ENCODE results near the gene ALDH2. TPM values are rescaled to one million over a fixed set of nuclear protein-coding genes. Genes with fewer than 3 reads are reported as not detected.

Gene ALDH2
- polyA plus RNA-seq, 1 of the 3 experiments (the other 2 are of a cell fraction): 67.5 TPM

GRCh38 chr12:111864913-111865312 is 98.2 kb downstream of the ALDH2 start:
- Histone ChIP-seq H3K27ac (ENCODE audit: low read depth in 2 of 2, low read length in 1 of 2) (no peak overlapping the region), H3K36me3 (replicated peaks in 1 of 2; ENCODE audit: control insufficient read depth in 1 of 2, insufficient read depth in 2 of 2, low read length in 1 of 2) (peaks cover 24 to 36% of the 10 kb centered on the region in 2 experiments), H3K4me2 (no peak overlapping the region), H3K4me3 (ENCODE audit: low read depth in 2 of 2, low read length in 1 of 2) (no peak overlapping the region), H4K20me1 (ENCODE audit: insufficient read depth) (0 out of 2 replicates have a peak, but pooled peaks cover 11% of the 10 kb centered on the region), H2AFZ (ENCODE audit: low read depth) (no peak overlapping the region), H3K9me3 (no peaks in the 10 kb centered on the region), H3K4me1 (ENCODE audit: control insufficient read depth in 1 of 2, insufficient read depth in 2 of 2, low read depth in 1 of 2, low read length in 1 of 2) (no peaks in the 10 kb centered on the region), H3K9me2 (no peaks in the 10 kb centered on the region), H3K27me3 (ENCODE audit: insufficient read depth) (no peaks in the 10 kb centered on the region), H3K9ac (no peak overlapping the region), H3K79me2 (ENCODE audit: insufficient read depth) (peaks cover 55% of the 10 kb centered on the region), H3F3A (replicated peaks; ENCODE audit: insufficient read depth) (no peaks in the 10 kb centered on the region)
- TF ChIP-seq FOXM1 (IDR thresholded peaks at IDR 0.05; ENCODE audit: low read depth) (no peak), MXI1 (IDR thresholded peaks at IDR 0.05; ENCODE audit: low read depth, low read length) (no peak), YY1 (IDR thresholded peaks at IDR 0.05; ENCODE audit: low read depth) (no peak), RCOR1 (IDR thresholded peaks at IDR 0.05; ENCODE audit: low read length) (no peak), REST (IDR thresholded peaks at IDR 0.05; ENCODE audit: low read depth, low read length) (no peak), RFX5 (IDR thresholded peaks at IDR 0.05; ENCODE audit: low read length) (no peak), USF1 (IDR thresholded peaks at IDR 0.05; ENCODE audit: borderline replicate concordance, low read depth) (no peak)
- POLR2A ChIA-PET: no interaction called here
- 100% methylated on average over 1 of the region's 1 CpG for WGBS (ENCODE audit: low lambda C conversion rate)
- CTCF ChIA-PET: no interaction called here
- no peak for DNase-seq

Small RNA genes lying within 50 kb of the gene (small RNA-seq; reads per million reads assigned to genes)
- 0 to 3.2 (median 0) reads per million in 7 experiments for gene MIR6761

Other genes starting within 250 kb of the ALDH2 start
- 22.8 and 35.7 TPM in 2 replicates for gene ATXN2, start 167.6 kb upstream of the ALDH2 start, polyA plus RNA-seq (2012; rRNA removed)
- 11.4 and 11.7 TPM in 2 replicates for gene BRAP, start 81.0 kb upstream of the ALDH2 start, polyA plus RNA-seq (2012; rRNA removed)
- gene ACAD10, start 80.9 kb upstream of the ALDH2 start, polyA plus RNA-seq (2012; rRNA removed): 24.6 and 29.0 TPM in 2 replicates
- 38.1 and 45.0 TPM in 2 replicates for gene MAPKAPK5, start 75.3 kb downstream of the ALDH2 start, polyA plus RNA-seq (2012; rRNA removed)
- gene TMEM116, start 246.2 kb downstream of the ALDH2 start, polyA plus RNA-seq (2012; rRNA removed): 7.9 and 12.0 TPM in 2 replicates
- 177 and 189 TPM in 2 replicates for gene ERP29, start 246.5 kb downstream of the ALDH2 start, polyA plus RNA-seq (2012; rRNA removed)